Right lobe of liver (tissue), 4 donors: ENCODE data around the gene NFXL1.

Experiments
- CTCF ChIP-seq, 4 donors: fragments of 200-600 bp in 3 of 4; fragments of 450-650 bp in 1 of 4; IDR thresholded peaks; one replicate each; pipeline versions ENCODE4 v1.5.1 to v1.8.0; 2016 to 2022; ENCODE audit warnings: antibody characterized with exemption in 4 of 4, mild to moderate bottlenecking in 2 of 4
- POLR2A ChIP-seq: fragments of 450-650 bp; IDR thresholded peaks from one replicate; pipeline ENCODE4 v1.6.1; 2017; ENCODE audit warnings: antibody characterized with exemption, mild to moderate bottlenecking
- donor health status: DM: no; HTN: no; CAD: no.
- donor health status: DM: no; HTN: no; CAD: no.
- donor health status: DM: no; HTN: yes; CAD: no.

GRCh38 chr4:47816748-47817147 is 97.6 kb downstream of the NFXL1 start:
- TF ChIP-seq CTCF (IDR thresholded peaks at IDR 0.05) (no peak), POLR2A (no peak)
